Kidney (tissue), 14 donors: ENCODE data around the gene SLC25A10. TPM values are rescaled to one million over a fixed set of nuclear protein-coding genes. Genes with fewer than 3 reads are reported as not detected.

Experiments used
- DNase-seq, 5 donors: peaks; one replicate each; pipeline ENCODE4 v3.0.0-alpha.2; 2013 to 2020
- FAIRE-seq: peaks from 2 replicates; lab custom pipeline; 2012; peaks lifted over from hg19 to GRCh38; lab: Jason Lieb, UNC
- H3K27ac ChIP-seq, 2 donors: one replicate each; pipeline ENCODE4 v1.7.0; 2013; ENCODE audit warnings: low read depth in 2 of 2, low read length in 2 of 2, inconsistent platforms in 1 of 2
- H3K27me3 ChIP-seq: one replicate; pipeline ENCODE4 v1.7.1; 2013; ENCODE audit warnings: low read length, inconsistent platforms; ENCODE audit not compliant: control insufficient read depth, insufficient read depth
- H3K36me3 ChIP-seq, 3 donors: one replicate each; pipeline versions ENCODE4 v1.7.0 to v1.7.1; 2013; ENCODE audit warnings: low read length in 3 of 3, control low read depth in 1 of 3, inconsistent platforms in 1 of 3; ENCODE audit not compliant: insufficient read depth in 3 of 3, control insufficient read depth in 2 of 3
- H3K4me1 ChIP-seq, 3 donors: one replicate each; pipeline versions ENCODE4 v1.7.0 to v1.7.1; 2013; ENCODE audit warnings: low read length in 3 of 3, inconsistent platforms in 1 of 3, low read depth in 1 of 3; ENCODE audit not compliant: control insufficient read depth in 2 of 3, insufficient read depth in 2 of 3
- H3K4me3 ChIP-seq, 3 donors: one replicate each; pipeline versions ENCODE4 v1.7.0 to v1.8.1; 2013; ENCODE audit warnings: low read length in 3 of 3, control low read depth in 1 of 3, inconsistent platforms in 1 of 3
- H3K9ac ChIP-seq, 3 donors: one replicate each; pipeline versions ENCODE4 v1.7.0 to v1.7.1; 2013; ENCODE audit warnings: low read length in 3 of 3, control low read depth in 1 of 3, inconsistent platforms in 1 of 3
- H3K9me3 ChIP-seq, 3 donors: one replicate each; pipeline versions ENCODE4 v1.7.0 to v1.7.1; 2013; ENCODE audit warnings: low read length in 3 of 3, control low read depth in 1 of 3, inconsistent platforms in 1 of 3; ENCODE audit not compliant: control insufficient read depth in 2 of 3, insufficient read depth in 1 of 3
- CTCF ChIP-seq: IDR thresholded peaks from 3 replicates; pipeline ENCODE4 v1.5.1; 2012; ENCODE audit warnings: mild to moderate bottlenecking, moderate library complexity, borderline replicate concordance; ENCODE audit not compliant: insufficient read depth; ENCODE audit errors: extremely low read depth
- intact Hi-C: fragments of 100-400 bp; cut with DNase I; formaldehyde crosslinking; loops from one replicate; pipeline ENCODE4 v1.11.1; 2022
- polyA plus RNA-seq: library from polyadenylated mRNA; stranded (reverse); fragments of 350-450 nt; fragmentation: Illumina TruSeq; extraction: RNeasy Lipid Tissue Mini Kit (QIAGEN cat#74804); gene quantifications from one replicate; pipeline ENCODE4 v1.2.3, GENCODE V29; 2014; ENCODE audit warnings: low read depth, low replicate concordance; ENCODE audit not compliant: insufficient read depth
- total RNA-seq: library from RNA; stranded (reverse); fragmentation: NEBNext Ultra II Directional; extraction: Animal tissue kit (Norgen Biotek cat#: 25700); gene quantifications from one replicate; pipeline ENCODE4 v1.2.1, GENCODE V29; 2021
- donor health status: control.
- donor health status: control.
- donor health status: control.
- donor health status: control.
- donor health status: control.
- donor health status: DM: yes; HTN: yes; CAD: no.
- donor health status: Normal renal cell carcinoma (clear cell type).

The SLC25A10 gene
- total and polyA plus RNA-seq, 2 donors from 2014 or later, result 19.9 to 94.5 TPM

GRCh38 chr17:81716674-81716996 lies 4.6 kb downstream of the SLC25A10 start:
- no peak overlapping the region for H3K27ac ChIP-seq
- H3K36me3 ChIP-seq, result no peaks in the 10 kb centered on the region
- H3K4me3 ChIP-seq, result no peak overlapping the region
- no peak overlapping the region for H3K9ac ChIP-seq
- no peaks in the 10 kb centered on the region for H3K27me3 ChIP-seq
- DNase-seq (no peak), FAIRE-seq (no peak)
- TF ChIP-seq CTCF, result no peak
- intact Hi-C loops, result no loop called here
- peaks cover 0 to 21% (median 0%) of the 10 kb centered on the region in 3 donors for H3K4me1 ChIP-seq
- no peaks in the 10 kb centered on the region for H3K9me3 ChIP-seq

GRCh38 chr17:81717049-81717765 lies 5.1 kb downstream of the SLC25A10 start:
- H3K4me1 ChIP-seq, result peaks cover 0 to 23% (median 0%) of the 10 kb centered on the region in 3 donors
- H3K36me3 ChIP-seq, result no peaks in the 10 kb centered on the region
- intact Hi-C loops, result no loop called here
- TF ChIP-seq CTCF, result no peak
- no peaks in the 10 kb centered on the region for H3K9me3 ChIP-seq
- peak in 1 of 5 donors; percentile 77 for DNase-seq
- H3K4me3 ChIP-seq, result no peak overlapping the region
- H3K27ac ChIP-seq, result no peak overlapping the region
- no peaks in the 10 kb centered on the region for H3K27me3 ChIP-seq
- FAIRE-seq, result no peak
- no peak overlapping the region for H3K9ac ChIP-seq

GRCh38 chr17:81717766-81718089 lies 5.6 kb downstream of the SLC25A10 start:
- Histone ChIP-seq H3K4me3 (no peak overlapping the region), H3K27me3 (no peaks in the 10 kb centered on the region), H3K4me1 (peaks cover 0 to 23% (median 4%) of the 10 kb centered on the region in 3 donors), H3K9ac (no peak overlapping the region), H3K27ac (no peak overlapping the region), H3K9me3 (no peaks in the 10 kb centered on the region), H3K36me3 (no peaks in the 10 kb centered on the region)
- no peak for TF ChIP-seq CTCF
- intact Hi-C loops, result no loop called here
- DNase-seq (no peak), FAIRE-seq (no peak)
